ENCODE data around the gene CHPT1. TPM values are rescaled to one million over a fixed set of nuclear protein-coding genes. Genes with fewer than 3 reads are reported as not detected.
"Not testable (repeated sequence)": the region's sequence is repeated elsewhere in the genome, so short reads cannot be mapped to it uniquely, and the experiment has no call there.

Gene CHPT1
- total RNA-seq, 4 donors from 2014 or later: 47.3 to 130 (median 49.6) TPM

- WGBS, 2 donors (ENCODE audit: low coverage in 1 of 2): 46 to 82% methylated on average over 4 to 6 of the region's 6 CpGs
- Histone ChIP-seq H3K36me3 (no peaks in the 10 kb centered on the region), H3K27me3 (peaks cover under 1% of the 10 kb centered on the region), H3K27ac (no peak overlapping the region), H3K9me3 (no peaks in the 10 kb centered on the region), H3K4me1 (no peaks in the 10 kb centered on the region), H3K4me3 (no peak overlapping the region)
- no peak for TF ChIP-seq POLR2A (IDR thresholded peaks at IDR 0.05)
- TF ChIP-seq EP300 (IDR thresholded peaks at IDR 0.05): no peak
- TF ChIP-seq POLR2AphosphoS5 (IDR thresholded peaks at IDR 0.05): no peak
- no peak for TF ChIP-seq CTCF (IDR thresholded peaks at IDR 0.05)
- ATAC-seq: peak; percentile 42
Observed at GRCh38 chr12:101671157-101671791, 26.2 kb upstream of the CHPT1 start.

- H3K36me3 ChIP-seq: no peaks in the 10 kb centered on the region
- WGBS, 2 donors (ENCODE audit: low coverage in 1 of 2): 76 to 87% methylated on average over 3 to 4 of the region's 4 CpGs
- no peak overlapping the region for H3K27ac ChIP-seq
- no peaks in the 10 kb centered on the region for H3K4me1 ChIP-seq
- TF ChIP-seq POLR2A (IDR thresholded peaks at IDR 0.05): no peak
- TF ChIP-seq CTCF (IDR thresholded peaks at IDR 0.05): no peak
- no peak for TF ChIP-seq POLR2AphosphoS5 (IDR thresholded peaks at IDR 0.05)
- TF ChIP-seq EP300 (IDR thresholded peaks at IDR 0.05): no peak
- no peaks in the 10 kb centered on the region for H3K27me3 ChIP-seq
- no peak for ATAC-seq
- no peak overlapping the region for H3K4me3 ChIP-seq
- H3K9me3 ChIP-seq: no peaks in the 10 kb centered on the region
Observed at GRCh38 chr12:101671833-101672232, 25.6 kb upstream of the CHPT1 start.

GRCh38 chr12:101675555-101675954 lies 21.9 kb upstream of the CHPT1 start:
- ATAC-seq: no peak
- Histone ChIP-seq H3K9me3 (no peaks in the 10 kb centered on the region), H3K36me3 (no peaks in the 10 kb centered on the region), H3K27ac (no peak overlapping the region), H3K4me1 (no peaks in the 10 kb centered on the region), H3K27me3 (no peaks in the 10 kb centered on the region), H3K4me3 (no peak overlapping the region)
- no peak for TF ChIP-seq POLR2AphosphoS5 (IDR thresholded peaks at IDR 0.05)
- no peak for TF ChIP-seq CTCF (IDR thresholded peaks at IDR 0.05)
- TF ChIP-seq EP300 (IDR thresholded peaks at IDR 0.05): no peak
- no peak for TF ChIP-seq POLR2A (IDR thresholded peaks at IDR 0.05)
- 70 to 88% methylated on average over 1 to 2 of the region's 2 CpGs for WGBS, 2 donors (ENCODE audit: low coverage in 1 of 2)

- not testable (repeated sequence) for H3K4me3 ChIP-seq, H3K36me3 ChIP-seq, H3K27ac ChIP-seq, ATAC-seq, H3K27me3 ChIP-seq, H3K4me1 ChIP-seq, H3K9me3 ChIP-seq
- 65% methylated on average over 3 of the region's 3 CpGs; no CpG with 5 or more reads in 1 of the 2 donors for WGBS, 2 donors (ENCODE audit: low coverage in 1 of 2)
Observed at GRCh38 chr12:101676497-101676896, 20.9 kb upstream of the CHPT1 start.

- no peak overlapping the region for H3K4me3 ChIP-seq
- no peak overlapping the region for H3K27ac ChIP-seq
- H3K27me3 ChIP-seq: no peaks in the 10 kb centered on the region
- no peak for TF ChIP-seq EP300 (IDR thresholded peaks at IDR 0.05)
- H3K9me3 ChIP-seq: no peaks in the 10 kb centered on the region
- H3K4me1 ChIP-seq: no peaks in the 10 kb centered on the region
- ATAC-seq: no peak
- H3K36me3 ChIP-seq: no peaks in the 10 kb centered on the region
Observed at GRCh38 chr12:101678081-101678480, 19.4 kb upstream of the CHPT1 start.

- no peaks in the 10 kb centered on the region for H3K27me3 ChIP-seq
- H3K4me1 ChIP-seq: no peaks in the 10 kb centered on the region
- H3K36me3 ChIP-seq: no peaks in the 10 kb centered on the region
- 84 to 89% methylated on average over 3 of the region's 3 CpGs for WGBS, 2 donors (ENCODE audit: low coverage in 1 of 2)
- ATAC-seq: no peak
- no peak overlapping the region for H3K27ac ChIP-seq
- no peaks in the 10 kb centered on the region for H3K9me3 ChIP-seq
- H3K4me3 ChIP-seq: no peak overlapping the region
- no peak for TF ChIP-seq EP300 (IDR thresholded peaks at IDR 0.05)
- TF ChIP-seq POLR2A (IDR thresholded peaks at IDR 0.05): no peak
- no peak for TF ChIP-seq CTCF (IDR thresholded peaks at IDR 0.05)
- TF ChIP-seq POLR2AphosphoS5 (IDR thresholded peaks at IDR 0.05): no peak
Observed at GRCh38 chr12:101680240-101680639, 17.2 kb upstream of the CHPT1 start.

All from gastroesophageal sphincter (tissue), 4 donors.